ENCODE measurements around the gene IER3. TPM values are rescaled to one million over a fixed set of nuclear protein-coding genes. Genes with fewer than 3 reads are reported as not detected.

The IER3 gene
- total and polyA plus RNA-seq, 2 of the 13 experiments (the other 11 are each of a cell fraction or from before 2014, with no cell fraction given) = 51.1 to 131 TPM

DNA sequence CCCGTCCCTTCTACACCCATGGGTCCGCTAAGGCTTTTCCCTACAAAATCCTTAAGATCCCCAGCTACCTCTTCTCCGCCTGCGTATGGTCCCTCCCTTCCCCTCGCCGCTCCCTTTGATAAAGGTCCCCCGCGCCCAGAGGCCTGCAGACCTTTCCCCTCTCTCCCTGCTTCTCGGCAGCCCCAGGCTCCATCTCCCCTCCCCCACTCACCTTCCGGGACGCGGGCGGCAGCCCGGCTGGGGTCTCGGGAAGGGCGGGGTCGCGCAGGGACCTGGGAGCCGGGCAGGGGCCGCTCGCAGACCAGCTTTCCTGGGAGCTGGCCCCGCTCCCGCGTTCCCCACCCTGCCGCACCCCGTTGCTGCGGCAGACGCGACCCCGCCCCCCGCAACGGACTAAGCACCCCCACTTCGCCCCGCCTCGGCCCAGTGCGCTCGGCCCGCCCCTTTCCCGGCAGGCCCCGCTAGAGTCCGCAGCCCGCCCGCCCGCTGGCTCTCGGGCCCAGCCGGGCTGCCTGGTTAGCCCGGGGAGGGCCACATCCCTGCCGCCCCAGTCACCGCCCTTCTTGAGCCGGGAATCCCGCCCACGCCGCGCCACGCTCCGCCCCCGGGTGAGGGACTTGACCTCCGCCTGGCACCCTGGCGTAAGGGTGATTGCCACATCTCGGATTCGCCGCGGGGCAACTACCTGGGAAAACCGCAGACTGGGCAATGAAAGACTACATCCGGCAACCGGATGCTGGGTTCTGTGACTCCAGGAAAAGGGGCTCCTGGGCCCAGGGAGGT, 1.8 kb downstream of the IER3 start, which contains the start of gene FLOT1 (continued):
- TF ChIP-seq, protein P1, sequence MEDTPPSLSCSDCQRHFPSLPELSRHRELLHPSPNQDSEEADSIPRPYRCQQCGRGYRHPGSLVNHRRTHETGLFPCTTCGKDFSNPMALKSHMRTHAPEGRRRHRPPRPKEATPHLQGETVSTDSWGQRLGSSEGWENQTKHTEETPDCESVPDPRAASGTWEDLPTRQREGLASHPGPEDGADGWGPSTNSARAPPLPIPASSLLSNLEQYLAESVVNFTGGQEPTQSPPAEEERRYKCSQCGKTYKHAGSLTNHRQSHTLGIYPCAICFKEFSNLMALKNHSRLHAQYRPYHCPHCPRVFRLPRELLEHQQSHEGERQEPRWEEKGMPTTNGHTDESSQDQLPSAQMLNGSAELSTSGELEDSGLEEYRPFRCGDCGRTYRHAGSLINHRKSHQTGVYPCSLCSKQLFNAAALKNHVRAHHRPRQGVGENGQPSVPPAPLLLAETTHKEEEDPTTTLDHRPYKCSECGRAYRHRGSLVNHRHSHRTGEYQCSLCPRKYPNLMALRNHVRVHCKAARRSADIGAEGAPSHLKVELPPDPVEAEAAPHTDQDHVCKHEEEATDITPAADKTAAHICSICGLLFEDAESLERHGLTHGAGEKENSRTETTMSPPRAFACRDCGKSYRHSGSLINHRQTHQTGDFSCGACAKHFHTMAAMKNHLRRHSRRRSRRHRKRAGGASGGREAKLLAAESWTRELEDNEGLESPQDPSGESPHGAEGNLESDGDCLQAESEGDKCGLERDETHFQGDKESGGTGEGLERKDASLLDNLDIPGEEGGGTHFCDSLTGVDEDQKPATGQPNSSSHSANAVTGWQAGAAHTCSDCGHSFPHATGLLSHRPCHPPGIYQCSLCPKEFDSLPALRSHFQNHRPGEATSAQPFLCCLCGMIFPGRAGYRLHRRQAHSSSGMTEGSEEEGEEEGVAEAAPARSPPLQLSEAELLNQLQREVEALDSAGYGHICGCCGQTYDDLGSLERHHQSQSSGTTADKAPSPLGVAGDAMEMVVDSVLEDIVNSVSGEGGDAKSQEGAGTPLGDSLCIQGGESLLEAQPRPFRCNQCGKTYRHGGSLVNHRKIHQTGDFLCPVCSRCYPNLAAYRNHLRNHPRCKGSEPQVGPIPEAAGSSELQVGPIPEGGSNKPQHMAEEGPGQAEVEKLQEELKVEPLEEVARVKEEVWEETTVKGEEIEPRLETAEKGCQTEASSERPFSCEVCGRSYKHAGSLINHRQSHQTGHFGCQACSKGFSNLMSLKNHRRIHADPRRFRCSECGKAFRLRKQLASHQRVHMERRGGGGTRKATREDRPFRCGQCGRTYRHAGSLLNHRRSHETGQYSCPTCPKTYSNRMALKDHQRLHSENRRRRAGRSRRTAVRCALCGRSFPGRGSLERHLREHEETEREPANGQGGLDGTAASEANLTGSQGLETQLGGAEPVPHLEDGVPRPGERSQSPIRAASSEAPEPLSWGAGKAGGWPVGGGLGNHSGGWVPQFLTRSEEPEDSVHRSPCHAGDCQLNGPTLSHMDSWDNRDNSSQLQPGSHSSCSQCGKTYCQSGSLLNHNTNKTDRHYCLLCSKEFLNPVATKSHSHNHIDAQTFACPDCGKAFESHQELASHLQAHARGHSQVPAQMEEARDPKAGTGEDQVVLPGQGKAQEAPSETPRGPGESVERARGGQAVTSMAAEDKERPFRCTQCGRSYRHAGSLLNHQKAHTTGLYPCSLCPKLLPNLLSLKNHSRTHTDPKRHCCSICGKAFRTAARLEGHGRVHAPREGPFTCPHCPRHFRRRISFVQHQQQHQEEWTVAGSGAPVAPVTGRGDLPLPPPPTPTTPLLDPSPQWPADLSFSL (CRISPR knock-in tag; IDR thresholded peaks at IDR 0.05) = no peak
- TF ChIP-seq NCOA1 (CRISPR knock-in tag; IDR thresholded peaks at IDR 0.05) = peak; percentile 90
- TF ChIP-seq EP300 (IDR thresholded peaks at IDR 0.05; ENCODE audit: low read depth in 2 of 2, low read length in 2 of 2) = peak; percentile 5 to 52; a peak in 2 of 4 replicates
- TF ChIP-seq EP300 (CRISPR knock-in tag; IDR thresholded peaks at IDR 0.05; ENCODE audit: borderline replicate concordance) = peak; percentile 87
- TF ChIP-seq, protein P2, sequence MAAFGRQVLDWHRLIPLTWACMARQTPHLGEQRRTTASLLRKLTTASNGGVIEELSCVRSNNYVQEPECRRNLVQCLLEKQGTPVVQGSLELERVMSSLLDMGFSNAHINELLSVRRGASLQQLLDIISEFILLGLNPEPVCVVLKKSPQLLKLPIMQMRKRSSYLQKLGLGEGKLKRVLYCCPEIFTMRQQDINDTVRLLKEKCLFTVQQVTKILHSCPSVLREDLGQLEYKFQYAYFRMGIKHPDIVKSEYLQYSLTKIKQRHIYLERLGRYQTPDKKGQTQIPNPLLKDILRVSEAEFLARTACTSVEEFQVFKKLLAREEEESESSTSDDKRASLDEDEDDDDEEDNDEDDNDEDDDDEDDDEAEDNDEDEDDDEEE (CRISPR knock-in tag; IDR thresholded peaks at IDR 0.05) = peak; percentile 36; the same call in 1 of the 2 replicates
- TF ChIP-seq RBAK (CRISPR knock-in tag; IDR thresholded peaks at IDR 0.05) = 0 out of 2 replicates have a peak, but pooled peaks have one; percentile 36
- peak; percentile 50; the same call in 1 of the 2 replicates for TF ChIP-seq ZNF34 (CRISPR knock-in tag; IDR thresholded peaks at IDR 0.05; ENCODE audit: borderline replicate concordance)
- TF ChIP-seq, protein P3, sequence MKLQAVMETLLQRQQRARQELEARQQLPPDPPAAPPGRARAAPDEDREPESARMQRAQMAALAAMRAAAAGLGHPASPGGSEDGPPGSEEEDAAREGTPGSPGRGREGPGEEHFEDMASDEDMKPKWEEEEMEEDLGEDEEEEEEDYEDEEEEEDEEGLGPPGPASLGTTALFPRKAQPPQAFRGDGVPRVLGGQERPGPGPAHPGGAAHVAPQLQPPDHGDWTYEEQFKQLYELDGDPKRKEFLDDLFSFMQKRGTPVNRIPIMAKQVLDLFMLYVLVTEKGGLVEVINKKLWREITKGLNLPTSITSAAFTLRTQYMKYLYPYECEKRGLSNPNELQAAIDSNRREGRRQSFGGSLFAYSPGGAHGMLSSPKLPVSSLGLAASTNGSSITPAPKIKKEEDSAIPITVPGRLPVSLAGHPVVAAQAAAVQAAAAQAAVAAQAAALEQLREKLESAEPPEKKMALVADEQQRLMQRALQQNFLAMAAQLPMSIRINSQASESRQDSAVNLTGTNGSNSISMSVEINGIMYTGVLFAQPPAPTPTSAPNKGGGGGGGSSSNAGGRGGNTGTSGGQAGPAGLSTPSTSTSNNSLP (IDR thresholded peaks at IDR 0.05; ENCODE audit: low read depth, low read length) = peak; percentile 28; the same call in 1 of the 2 replicates
- peak; percentile 58 for TF ChIP-seq HNF4A (CRISPR knock-in tag; IDR thresholded peaks at IDR 0.05)
- no peak; the same call in none of the 2 replicates for TF ChIP-seq ZNF317 (CRISPR knock-in tag; IDR thresholded peaks at IDR 0.05)
- peak; percentile 48; the same call in 1 of the 2 replicates for TF ChIP-seq ZZZ3 (CRISPR knock-in tag; IDR thresholded peaks at IDR 0.05; ENCODE audit: borderline replicate concordance)
- TF ChIP-seq, protein P4, sequence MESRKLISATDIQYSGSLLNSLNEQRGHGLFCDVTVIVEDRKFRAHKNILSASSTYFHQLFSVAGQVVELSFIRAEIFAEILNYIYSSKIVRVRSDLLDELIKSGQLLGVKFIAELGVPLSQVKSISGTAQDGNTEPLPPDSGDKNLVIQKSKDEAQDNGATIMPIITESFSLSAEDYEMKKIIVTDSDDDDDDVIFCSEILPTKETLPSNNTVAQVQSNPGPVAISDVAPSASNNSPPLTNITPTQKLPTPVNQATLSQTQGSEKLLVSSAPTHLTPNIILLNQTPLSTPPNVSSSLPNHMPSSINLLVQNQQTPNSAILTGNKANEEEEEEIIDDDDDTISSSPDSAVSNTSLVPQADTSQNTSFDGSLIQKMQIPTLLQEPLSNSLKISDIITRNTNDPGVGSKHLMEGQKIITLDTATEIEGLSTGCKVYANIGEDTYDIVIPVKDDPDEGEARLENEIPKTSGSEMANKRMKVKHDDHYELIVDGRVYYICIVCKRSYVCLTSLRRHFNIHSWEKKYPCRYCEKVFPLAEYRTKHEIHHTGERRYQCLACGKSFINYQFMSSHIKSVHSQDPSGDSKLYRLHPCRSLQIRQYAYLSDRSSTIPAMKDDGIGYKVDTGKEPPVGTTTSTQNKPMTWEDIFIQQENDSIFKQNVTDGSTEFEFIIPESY (CRISPR knock-in tag; IDR thresholded peaks at IDR 0.05) = peak; percentile 62; the same call in 1 of the 2 replicates
- TF ChIP-seq SKI (IDR thresholded peaks at IDR 0.05; ENCODE audit: partially characterized antibody) = peak; percentile 97
- peak; percentile 100 for TF ChIP-seq AGO2 (optimal IDR thresholded peaks at IDR 0.05; ENCODE audit: low read depth, low read length)
- no peak; the same call in 1 of the 2 replicates for TF ChIP-seq ZNF83 (CRISPR knock-in tag; IDR thresholded peaks at IDR 0.05; ENCODE audit: borderline replicate concordance)
- peak; percentile 91 for TF ChIP-seq ZNF224 (CRISPR knock-in tag; IDR thresholded peaks at IDR 0.05)
- TF ChIP-seq, protein P5, sequence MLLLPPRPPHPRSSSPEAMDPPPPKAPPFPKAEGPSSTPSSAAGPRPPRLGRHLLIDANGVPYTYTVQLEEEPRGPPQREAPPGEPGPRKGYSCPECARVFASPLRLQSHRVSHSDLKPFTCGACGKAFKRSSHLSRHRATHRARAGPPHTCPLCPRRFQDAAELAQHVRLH (CRISPR knock-in tag; IDR thresholded peaks at IDR 0.05; ENCODE audit: borderline replicate concordance, low read depth) = peak; percentile 89; the same call in 1 of the 2 replicates
